Fibroblast of skin of abdomen (primary cell): ENCODE results near the gene SMURF2.
"Not testable (repeated sequence)": the region's sequence is repeated elsewhere in the genome, so short reads cannot be mapped to it uniquely, and the experiment has no call there.

Experiments used
- DNase-seq: peaks from one replicate; pipeline ENCODE4 v3.0.0-alpha.2; 2013

The SMURF2 gene

DNA sequence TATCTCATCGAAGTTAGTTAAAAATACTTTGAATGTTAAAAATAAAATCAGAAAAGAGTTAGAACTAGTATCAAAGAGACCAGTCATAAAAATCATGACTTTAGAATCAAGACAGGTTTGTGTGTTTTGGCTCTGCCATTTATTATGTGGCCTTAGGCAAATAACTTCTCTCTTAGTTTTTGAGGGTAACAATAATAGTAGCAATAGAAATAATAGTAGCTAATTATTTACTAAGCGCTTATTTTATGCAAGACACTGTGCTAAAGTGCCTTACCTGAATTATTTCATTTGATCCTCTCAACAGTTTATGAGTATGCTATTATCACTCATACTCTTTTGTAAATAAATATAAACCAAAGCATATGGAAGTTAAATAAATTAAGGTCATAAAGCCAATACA is 77.0 kb downstream of the SMURF2 start:
- DNase-seq: no peak

DNA sequence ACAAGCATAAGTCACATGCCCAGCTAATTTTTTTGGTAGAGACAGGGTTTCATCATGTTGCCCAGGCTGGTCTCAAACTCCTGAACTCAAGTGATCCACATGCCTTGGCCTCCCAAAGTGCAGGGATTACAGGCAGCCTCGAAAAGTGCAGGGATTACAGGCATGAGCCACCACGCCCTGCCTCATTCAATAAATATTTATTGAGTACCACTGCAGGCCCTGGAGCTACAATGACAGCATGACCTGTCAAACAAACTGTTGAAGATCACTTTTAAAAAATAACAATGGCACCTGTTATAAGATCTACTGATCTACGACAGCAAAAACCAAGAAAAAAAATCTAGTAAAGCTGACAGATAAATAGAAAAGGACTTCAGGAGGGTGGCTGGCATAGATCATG is 79.1 kb downstream of the SMURF2 start:
- no peak for DNase-seq

DNA sequence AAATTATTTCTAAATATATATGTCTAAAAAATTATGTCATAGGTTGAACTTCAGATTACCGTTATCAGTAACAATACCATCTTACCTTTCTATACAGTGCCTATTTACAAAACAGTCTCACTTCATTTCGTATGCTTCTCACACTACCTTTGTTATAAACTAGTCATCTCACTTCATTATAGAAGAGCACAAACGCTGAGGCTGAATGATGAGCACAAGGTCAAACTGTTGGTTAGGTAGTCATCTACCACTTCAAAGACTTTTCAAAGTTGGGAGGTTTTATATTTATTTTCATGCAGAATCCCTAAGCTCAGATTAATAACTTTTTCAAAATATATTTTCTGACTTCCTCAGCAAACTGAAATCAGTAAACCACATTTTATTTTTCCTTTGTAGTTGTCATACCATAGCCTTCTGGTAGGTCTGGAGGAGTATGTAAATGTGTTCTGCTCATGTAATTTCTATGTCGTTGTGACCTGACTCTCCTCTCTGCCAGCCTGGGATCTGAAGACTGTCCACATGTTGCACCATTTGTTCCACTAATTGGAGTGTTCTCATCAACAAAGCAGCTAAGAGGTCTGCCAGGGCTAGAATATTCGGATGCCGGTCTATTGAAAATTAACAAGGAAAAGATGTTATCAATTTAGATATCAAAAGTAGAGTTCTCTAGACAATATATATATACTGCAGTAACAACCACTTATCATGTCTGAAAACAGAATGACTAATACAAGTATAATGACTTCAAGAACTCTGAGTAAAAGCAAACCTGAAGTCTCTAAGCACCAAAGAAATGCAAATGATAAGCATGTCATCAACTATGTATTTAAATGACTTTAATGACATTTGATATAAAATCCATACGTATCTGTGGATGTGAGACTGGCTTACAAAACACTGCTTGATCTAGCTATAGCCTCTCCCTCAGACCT is 81.5 kb downstream of the SMURF2 start:
- DNase-seq: peak; percentile 27

DNA sequence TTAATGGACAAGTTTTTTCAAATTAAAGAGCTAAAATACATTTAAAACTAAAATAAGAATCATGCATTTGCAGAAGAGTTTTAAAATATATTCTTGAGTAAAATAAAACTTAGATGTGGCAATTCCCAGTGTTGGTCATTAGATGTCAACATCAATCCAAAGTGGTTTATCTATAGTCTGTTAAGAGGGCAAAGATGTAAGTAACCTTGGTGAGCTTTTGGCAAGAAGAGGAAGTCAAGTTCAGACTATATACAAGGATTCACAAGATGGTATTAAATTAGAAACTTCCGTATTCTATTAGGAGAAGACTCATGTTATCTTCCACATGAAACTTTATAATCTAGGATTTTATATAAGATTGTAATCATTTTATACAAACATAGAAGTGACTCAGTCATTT is 82.2 kb downstream of the SMURF2 start:
- no peak for DNase-seq

DNA sequence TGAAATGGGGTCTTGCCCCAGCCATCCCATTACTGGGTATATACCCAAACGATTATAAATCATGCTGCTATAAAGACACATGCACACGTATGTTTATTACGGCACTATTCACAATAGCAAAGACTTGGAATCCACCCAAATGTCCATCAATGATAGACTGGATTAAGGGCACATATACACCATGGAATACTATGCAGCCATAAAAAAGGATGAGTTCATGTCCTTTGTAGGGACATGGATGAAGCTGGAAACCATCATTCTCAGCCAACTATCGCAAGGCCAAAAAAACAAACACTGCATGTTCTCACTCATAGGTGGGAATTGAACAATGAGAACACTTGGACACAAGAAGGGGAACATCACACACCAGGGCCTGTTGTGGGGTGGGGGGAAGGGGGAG is 85.1 kb downstream of the SMURF2 start:
- DNase-seq: not testable (repeated sequence)

DNA sequence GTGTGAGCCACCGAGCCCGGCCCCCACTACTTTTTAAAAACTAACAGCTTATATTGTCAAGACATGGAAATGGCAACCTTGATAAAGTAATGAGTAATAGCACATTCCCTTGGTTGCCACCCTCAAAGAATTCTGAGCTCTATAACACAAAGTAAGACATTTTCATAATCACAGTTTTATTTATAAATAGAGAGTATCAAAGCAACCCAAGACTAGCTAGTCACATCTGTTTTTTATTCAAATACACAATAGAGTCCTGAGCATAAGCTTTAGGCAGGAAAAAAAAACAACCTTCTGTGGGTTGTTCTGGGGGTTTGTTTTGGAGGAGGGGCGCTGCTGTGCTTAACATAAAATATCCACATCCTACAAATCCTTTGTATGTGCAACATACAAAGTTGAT is 86.7 kb downstream of the SMURF2 start:
- no peak for DNase-seq

DNA sequence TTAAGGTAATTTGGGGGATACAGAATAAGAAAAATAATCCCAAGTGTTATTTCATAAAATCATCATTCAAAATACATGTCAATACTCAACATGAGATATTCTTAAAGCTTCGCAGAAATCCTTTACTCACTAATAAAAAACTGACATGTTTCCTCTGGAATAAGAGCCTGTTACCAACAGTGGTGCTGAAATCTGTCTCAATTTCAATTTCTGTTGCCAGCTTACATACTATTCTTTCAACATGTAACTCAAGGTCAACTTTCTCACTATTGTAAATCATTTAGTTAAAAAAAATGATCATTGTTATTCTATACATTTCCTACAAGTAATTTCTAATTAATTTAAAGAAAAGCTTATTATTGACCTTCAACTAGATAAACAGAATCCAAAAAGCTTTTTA is 87.5 kb downstream of the SMURF2 start:
- no peak for DNase-seq

DNA sequence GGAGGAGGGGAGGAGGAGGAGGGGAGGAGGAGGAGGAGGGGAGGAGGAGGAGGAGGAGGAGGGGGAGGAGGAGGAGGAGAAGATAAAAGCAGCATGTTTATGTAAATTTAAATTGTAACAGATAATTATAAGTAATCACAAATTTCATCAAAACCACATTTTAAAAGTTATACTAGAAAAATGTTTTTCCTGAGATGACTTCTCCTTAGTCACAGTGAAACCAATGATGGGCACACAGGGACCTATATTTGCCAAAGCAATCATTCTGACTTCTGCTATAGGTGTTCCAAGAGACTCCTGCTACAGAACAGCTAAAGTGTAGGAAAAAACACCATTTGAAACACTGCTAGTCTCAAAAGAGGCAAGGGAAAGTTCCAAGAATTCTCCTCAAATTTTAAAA is 88.9 kb downstream of the SMURF2 start:
- no peak for DNase-seq

DNA sequence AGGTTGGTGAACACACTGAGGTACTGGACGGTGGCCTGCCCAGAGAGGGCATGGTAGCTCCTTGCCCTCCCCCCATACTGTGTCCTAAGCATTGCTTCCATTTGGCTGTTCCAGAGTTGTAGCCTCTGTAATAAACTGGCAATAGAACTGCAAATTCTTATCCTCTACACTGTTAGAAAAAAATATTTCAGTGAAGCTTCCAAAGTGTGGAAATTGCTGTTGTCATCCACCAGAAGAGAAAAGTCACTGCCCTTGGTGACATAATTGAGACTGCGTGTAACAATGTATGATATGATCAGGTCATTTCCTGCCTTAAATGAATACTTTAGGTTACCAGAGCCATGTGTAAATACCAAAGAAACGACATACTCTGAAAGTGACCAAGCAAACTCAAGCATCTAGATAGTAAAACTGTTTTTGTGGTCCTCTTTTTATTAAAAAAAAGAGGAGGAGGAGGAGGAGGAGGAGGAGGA is 89.4 kb downstream of the SMURF2 start:
- peak; percentile 52 for DNase-seq

DNA sequence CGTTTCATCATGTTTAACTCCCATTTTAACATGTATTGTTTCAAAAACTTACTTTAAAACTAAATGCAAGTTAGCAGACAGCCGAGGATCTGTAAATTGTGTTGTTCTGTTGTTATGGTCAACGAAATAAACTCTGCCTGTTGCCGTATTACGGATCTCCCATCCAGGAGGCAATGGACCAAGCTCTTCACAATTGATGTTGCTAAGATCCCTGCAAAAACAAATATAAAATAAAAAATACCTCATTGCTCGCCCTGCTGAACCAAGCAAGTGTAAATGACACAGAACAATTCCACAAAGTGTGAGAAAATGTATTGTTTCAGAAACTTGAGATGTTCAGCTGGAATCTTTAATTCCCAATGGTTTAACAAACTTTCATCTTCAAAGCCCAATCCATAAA is 90.4 kb downstream of the SMURF2 start:
- DNase-seq: no peak

DNA sequence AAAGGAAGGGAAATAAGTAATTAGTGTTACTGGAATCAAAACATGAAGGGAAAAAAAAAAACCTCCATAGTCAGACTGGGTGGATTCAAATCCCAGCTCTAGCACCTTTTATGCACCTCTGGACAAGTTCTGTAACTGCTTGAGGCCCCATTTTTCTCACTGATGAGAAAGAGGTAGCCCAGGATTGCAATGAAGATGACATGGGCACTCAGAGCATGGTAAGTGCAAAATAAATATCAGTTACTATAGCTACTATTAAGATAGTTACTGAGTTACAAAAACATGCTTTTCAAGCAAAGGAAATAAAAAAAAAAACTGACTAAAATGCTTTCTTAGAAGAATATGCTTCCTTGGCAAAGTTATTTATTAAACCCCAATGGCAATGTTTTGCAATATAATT is 96.5 kb downstream of the SMURF2 start:
- no peak for DNase-seq

DNA sequence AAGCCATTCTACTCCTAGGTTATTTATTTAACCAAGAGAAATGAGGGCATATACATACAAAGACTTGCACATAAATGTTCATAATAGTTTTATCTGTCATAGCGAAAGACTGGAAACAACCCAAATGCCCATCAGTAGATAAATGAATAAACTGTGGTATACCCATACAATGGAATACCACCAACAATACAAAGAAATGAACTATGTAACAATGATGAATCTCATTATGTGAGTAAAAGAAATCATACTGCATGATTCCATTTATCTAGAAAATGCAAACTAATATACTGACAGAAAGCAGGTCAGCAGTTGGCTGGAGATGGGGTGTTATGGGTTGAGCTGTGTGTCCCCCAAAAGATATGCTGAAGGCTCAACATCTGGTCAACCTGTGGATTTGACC is 98.0 kb downstream of the SMURF2 start:
- no peak for DNase-seq

DNA sequence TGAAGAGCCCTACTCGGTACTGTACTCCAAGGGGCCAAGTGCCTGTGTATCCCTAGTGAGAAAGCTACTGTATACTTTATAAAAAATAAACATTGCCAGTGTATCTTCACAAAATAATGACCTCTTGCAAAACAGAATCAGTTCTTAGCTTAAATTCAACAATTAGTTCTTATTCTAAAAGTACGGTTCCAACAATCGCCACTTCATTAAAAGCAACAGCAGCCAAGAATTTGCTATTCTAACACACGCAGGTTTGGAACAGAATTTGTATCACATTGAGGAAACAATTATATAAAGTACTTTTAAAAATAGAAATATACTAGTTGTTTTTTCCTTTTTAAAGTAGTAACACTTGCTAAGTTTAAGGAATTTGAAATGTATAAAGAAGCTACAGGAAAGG is 106.8 kb downstream of the SMURF2 start:
- DNase-seq: no peak

DNA sequence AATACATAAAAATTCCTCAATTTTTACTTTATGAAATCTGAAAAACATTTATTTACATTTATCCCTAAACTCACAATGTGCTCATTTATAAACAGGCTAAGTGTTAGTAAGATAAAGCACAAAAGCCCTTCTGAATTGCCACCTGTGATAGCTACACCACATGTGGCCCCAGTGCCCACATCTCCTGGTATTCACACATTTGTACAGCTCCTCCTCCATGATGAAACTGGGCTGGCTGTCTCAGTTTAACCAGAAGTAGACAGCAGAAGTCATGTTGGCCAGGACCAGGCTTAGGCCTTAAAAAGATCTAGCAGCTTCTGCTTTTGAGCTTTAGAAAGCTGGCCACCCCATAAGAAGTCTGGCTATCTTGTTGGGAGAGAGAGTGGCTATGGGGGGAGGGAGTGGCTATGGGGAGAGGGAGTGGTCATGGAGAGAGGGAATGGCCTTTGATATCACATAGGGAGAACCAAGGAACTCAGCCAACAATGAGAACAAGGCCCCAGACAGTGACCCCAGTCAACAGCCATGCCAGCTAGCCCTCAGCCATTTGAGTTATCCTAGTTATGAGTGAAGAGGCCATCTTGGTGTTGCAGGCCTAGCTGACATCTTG is 108.0 kb downstream of the SMURF2 start:
- no peak for DNase-seq

DNA sequence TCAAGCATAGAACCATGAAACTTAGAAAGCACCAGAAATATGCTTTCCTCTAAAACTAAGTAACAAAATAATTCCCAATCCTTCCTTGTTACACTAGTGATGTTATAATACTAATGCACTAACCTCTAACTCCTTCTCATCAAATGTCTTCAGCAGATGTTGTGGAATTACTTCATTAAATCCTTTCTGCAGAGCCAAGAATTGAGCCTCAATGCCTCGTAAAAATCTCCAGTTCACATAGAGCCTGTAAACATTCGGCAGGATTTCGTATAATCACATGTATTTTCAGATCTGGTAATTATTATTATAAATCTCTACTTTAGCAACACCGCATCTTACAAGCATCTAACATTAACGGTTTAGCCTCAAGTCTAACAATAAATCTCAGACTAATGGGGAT is 110.6 kb downstream of the SMURF2 start:
- no peak for DNase-seq

DNA sequence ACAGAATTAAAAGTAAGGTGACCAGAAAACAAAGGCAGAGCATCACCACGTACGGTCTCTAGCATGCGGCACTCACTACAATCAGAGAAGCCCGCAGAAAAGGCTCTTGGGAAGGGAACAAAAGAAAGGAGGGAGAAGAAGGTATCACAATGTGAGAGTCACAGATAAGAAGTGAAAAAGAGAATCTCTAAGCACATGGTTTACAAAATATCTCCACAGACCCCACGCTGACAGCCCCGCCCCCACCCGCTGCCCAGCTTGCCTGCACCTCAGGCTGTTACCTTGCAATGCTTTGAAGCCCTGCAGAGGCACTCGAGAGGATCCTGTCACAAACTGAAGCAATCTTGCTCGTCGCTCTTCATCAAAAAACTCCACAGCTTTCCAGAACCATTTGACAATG is 114.8 kb downstream of the SMURF2 start:
- DNase-seq: no peak

DNA sequence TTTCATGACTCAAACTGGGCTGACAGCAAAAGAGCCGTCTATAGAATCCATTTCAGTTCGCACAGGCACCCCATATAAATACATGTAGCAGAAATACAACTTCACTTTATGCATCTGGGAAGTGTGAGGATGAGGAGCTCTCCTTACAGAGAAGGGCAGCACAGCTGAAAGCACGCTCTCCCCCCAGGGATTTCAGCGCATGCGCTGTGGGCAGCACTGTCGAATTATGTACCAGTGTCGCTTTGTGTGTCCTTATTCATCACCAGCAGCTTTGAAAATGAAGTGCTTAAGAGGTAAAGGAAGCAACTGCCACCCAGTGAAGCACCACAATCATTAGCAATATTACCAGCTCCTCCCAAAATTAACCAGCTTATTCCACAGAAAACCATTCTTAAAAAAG is 115.4 kb downstream of the SMURF2 start:
- DNase-seq: no peak

DNA sequence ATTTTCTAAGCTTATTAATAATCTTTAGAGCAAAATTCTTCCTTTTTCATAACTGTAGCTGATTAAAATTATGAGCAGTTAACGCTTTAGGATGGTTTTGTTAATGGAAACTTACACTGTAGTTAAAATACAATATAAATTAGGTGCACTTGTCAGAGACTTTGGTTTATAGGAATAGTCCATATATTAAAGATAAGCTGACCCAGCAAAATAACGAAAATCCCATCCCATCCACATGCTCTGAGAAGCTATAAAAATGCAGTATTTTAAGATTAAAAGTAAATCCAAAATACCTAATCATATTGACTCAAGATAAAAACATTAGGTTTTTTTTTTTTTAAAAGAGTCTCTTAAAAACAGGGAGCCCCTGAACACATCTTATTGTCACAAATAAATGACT is 117.4 kb downstream of the SMURF2 start:
- no peak for DNase-seq

DNA sequence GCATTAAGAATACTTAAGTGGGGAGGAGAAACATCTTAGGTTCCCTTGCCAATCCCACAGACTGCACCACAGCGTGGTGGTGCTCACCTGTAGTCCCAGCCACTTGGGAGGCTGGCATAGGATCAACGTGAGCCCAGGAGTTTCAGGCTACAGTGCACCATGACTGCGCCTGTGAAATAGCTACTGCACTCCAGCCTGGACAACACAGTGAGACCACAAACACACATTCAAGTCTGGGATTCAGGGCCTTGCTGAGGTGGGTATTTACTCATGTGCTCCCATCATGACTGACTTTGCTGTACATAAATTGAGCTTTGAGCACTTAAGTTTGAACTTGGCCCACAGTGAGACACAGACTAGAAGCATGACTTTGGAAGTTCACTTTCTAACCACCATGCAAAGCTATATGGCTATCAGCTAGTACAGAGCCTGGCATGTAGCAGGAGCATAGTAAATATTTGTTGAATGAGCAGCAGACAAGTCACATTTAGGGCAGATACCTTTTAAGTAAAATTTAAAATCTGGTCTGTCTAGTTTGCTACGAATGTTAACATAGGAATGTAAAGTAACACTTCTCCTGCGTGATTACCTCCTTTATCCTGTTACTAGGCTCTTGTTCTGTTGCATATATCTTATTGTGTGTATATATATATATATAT is 121.9 kb downstream of the SMURF2 start:
- no peak for DNase-seq

DNA sequence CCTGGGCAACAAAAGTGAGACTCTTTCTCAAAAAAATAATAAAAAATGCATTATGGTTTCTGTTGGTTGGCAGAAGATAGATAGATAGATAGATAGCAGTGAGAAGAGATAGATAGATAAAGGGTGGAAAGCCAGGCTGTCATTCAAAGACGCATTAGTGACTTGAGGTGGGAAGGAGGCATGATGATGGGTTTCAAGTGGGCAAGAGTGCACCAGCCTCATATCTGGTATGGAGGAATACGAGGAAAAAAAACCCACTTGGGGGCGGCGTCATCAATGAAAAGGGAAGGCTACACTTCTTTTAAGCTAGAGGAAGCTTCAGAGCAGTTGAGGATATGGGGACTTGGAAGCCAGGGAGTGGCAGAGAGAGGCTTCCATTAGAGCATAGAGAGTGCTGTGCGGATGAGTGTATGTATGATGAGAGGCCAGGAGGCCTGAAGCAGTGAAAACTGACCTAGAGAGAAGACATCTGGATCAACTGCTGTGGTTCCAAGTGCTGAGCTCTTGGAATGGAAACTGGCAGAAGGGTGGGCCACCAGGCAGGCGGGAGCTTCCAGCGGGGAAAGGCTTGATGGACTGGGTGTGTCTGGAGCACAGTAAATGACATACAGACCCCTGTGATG is 123.5 kb downstream of the SMURF2 start:
- DNase-seq: no peak

DNA sequence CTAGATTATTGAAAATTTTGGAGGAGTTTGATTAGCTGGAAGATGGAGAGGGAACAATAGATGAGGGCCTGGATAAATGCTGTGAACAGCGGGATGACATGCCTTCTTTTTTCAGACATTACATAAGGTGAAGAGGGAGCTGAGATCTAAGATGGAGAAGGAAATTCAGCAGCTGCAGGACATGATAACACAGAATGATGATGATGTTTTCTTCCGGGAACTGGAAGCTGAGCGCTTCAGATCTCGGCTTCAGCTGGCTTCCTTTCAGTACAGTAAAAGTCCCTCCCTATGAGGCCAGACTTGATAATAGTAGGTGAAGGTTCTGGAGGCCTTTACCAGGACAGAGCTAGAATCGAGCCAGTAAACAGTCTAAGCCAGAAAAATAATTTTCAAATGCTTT is 124.6 kb downstream of the SMURF2 start:
- no peak for DNase-seq

DNA sequence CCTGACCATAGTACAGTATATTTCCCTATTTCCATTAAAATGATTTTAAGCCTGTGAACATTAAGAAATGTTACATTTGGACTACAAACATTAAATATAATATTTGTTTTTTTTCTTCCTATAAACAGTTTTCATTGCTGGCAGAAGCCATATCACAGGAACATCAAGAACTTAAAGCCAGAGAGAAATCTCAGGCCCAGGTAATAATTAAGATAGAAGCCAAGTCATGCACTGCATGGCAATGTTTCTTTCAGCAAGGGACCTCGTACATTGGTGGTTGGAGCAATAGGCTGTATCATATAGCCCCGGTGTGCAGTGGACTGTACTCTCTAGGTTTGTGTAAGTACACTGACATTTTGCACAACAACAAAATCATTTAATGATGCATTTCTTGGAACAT is 125.2 kb downstream of the SMURF2 start:
- no peak for DNase-seq

DNA sequence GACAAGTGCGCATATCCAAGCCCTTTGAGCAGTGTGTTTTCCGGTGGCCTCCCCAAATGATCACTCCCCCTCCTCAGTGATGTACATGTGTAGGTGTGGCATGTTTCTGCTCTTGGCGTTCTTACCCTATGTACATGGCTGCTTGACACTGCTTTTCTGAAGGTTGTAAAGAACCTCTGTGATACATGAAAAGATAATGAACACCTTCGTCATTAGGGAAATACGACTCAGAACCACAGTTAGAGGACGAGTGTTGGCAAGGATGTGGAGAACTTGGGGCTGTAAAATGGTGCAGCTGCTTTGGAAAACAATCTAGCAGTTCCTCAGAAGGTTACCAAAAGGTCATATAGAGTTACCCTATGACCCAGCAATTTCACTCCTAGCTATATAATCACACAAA is 126.8 kb downstream of the SMURF2 start:
- no peak for DNase-seq
